Keratinocyte (primary cell): ENCODE measurements around the gene TEN1. TPM values are rescaled to one million over a fixed set of nuclear protein-coding genes. Genes with fewer than 3 reads are reported as not detected.

ENCODE experiments used
- DNase-seq: peaks from one replicate; pipeline ENCODE4 v3.0.0-alpha.2; 2011; ENCODE audit warnings: low read depth, missing footprints, low spot score
- FAIRE-seq: peaks from 2 replicates; lab custom pipeline; 2011; peaks lifted over from hg19 to GRCh38; lab: Jason Lieb, UNC
- H2AFZ ChIP-seq: 2 replicates; pipeline ENCODE4 v1.6.0; 2012; ENCODE audit warnings: low read length, control low read depth, inconsistent platforms; ENCODE audit not compliant: control insufficient read depth
- H3K27ac ChIP-seq: 2 replicates; pipeline ENCODE4 v1.5.1; 2011; ENCODE audit warnings: low read length; ENCODE audit not compliant: control insufficient read depth, insufficient read depth
- H3K27me3 ChIP-seq: 3 replicates; pipeline ENCODE4 v1.6.0; 2011; ENCODE audit warnings: low read length; ENCODE audit not compliant: control insufficient read depth, insufficient read depth; ENCODE audit errors: extremely low read depth
- H3K36me3 ChIP-seq, 2 experiments: 2 replicates in 1 of 2; 3 replicates in 1 of 2; pipeline ENCODE4 v1.5.1; 2011; ENCODE audit warnings: low read length in 2 of 2, mild to moderate bottlenecking in 1 of 2; ENCODE audit not compliant: control insufficient read depth in 2 of 2, insufficient read depth in 2 of 2; ENCODE audit errors: extremely low read depth in 1 of 2
- H3K4me1 ChIP-seq: 3 replicates; pipeline ENCODE4 v1.5.1; 2011; ENCODE audit warnings: low read length; ENCODE audit not compliant: control insufficient read depth, insufficient read depth; ENCODE audit errors: extremely low read depth
- H3K4me2 ChIP-seq: 3 replicates; pipeline ENCODE4 v1.6.0; 2011; ENCODE audit warnings: low read depth, low read length; ENCODE audit not compliant: control insufficient read depth, insufficient read depth; ENCODE audit errors: extremely low read depth
- H3K4me3 ChIP-seq, 3 experiments: fragments of 200-600 bp in 1 of 3; sonication (generic) in 1 of 3; 2 replicates in 2 of 3; 3 replicates in 1 of 3; pipeline ENCODE4 v1.5.1; 2011 to 2016; ENCODE audit warnings: low read length in 3 of 3, mild to moderate bottlenecking in 3 of 3, control low read depth in 2 of 3, inconsistent platforms in 1 of 3, low read depth in 1 of 3, mixed read lengths in 1 of 3, mixed run types in 1 of 3, moderate library complexity in 1 of 3; ENCODE audit not compliant: control insufficient read depth in 2 of 3, insufficient read depth in 2 of 3; ENCODE audit errors: extremely low read depth in 1 of 3
- H3K79me2 ChIP-seq: 2 replicates; pipeline ENCODE4 v1.6.0; 2012; ENCODE audit warnings: low read length; ENCODE audit not compliant: control insufficient read depth, insufficient read depth
- H3K9ac ChIP-seq: 3 replicates; pipeline ENCODE4 v1.6.0; 2011; ENCODE audit warnings: low read length; ENCODE audit not compliant: control insufficient read depth, insufficient read depth; ENCODE audit errors: extremely low read depth
- H3K9me1 ChIP-seq: 3 replicates; pipeline ENCODE4 v1.6.0; 2011; ENCODE audit warnings: low read length; ENCODE audit not compliant: control insufficient read depth, insufficient read depth; ENCODE audit errors: extremely low read depth
- H3K9me3 ChIP-seq: 2 replicates; pipeline ENCODE4 v1.5.1; 2012; ENCODE audit warnings: low read depth, low read length; ENCODE audit not compliant: control insufficient read depth
- H4K20me1 ChIP-seq: 3 replicates; pipeline ENCODE4 v1.6.0; 2011; ENCODE audit warnings: low read length; ENCODE audit not compliant: control insufficient read depth, insufficient read depth; ENCODE audit errors: extremely low read depth
- EZH2 ChIP-seq: IDR thresholded peaks from one replicate; pipeline ENCODE4 v1.6.1; 2012; ENCODE audit warnings: inconsistent platforms, mild to moderate bottlenecking, low read length, moderate library complexity
- dilution Hi-C: fragments of 300-500 bp; cut with MboI; formaldehyde crosslinking; loops from one replicate; pipeline ENCODE4 v1.7.0; 2020; ENCODE audit warnings: low sequenced_read_pairs; ENCODE audit not compliant: extremely low pct_ligation_motif_present
- polyA plus RNA-seq, 5 experiments: library from polyadenylated mRNA; depleted of rRNA in 3 of 5; stranded (reverse) in 3 of 5; stranded (forward) in 1 of 5; unstranded in 1 of 5; fragments of >200 nt; gene quantifications; 1 replicate in 1 of 5; 2 replicates in 3 of 5; 3 replicates in 1 of 5; pipeline versions ENCODE4 v1.2.1 to v1.2.3, GENCODE V29; 2011 to 2012; ENCODE audit warnings: missing spikeins in 2 of 5, low read depth in 1 of 5, low replicate concordance in 1 of 5
- TF ChIP-seq, protein P1 (sequence below), 3 experiments: IDR thresholded peaks in 1 of 3; conservative IDR thresholded peaks in 1 of 3; optimal IDR thresholded peaks in 1 of 3; 2 replicates in 2 of 3; 3 replicates in 1 of 3; pipeline versions ENCODE3 to v1.5.1; 2011; ENCODE audit warnings: low read length in 3 of 3, mild to moderate bottlenecking in 3 of 3, moderate library complexity in 2 of 3, control low read depth in 1 of 3, inconsistent platforms in 1 of 3; ENCODE audit not compliant: insufficient read depth in 2 of 3; ENCODE audit errors: extremely low read depth in 1 of 3

Gene TEN1
- polyA plus RNA-seq, 1 donor (not counting 4 experiments of a cell fraction or from before 2014, with no cell fraction given) = 11.7 TPM

DNA sequence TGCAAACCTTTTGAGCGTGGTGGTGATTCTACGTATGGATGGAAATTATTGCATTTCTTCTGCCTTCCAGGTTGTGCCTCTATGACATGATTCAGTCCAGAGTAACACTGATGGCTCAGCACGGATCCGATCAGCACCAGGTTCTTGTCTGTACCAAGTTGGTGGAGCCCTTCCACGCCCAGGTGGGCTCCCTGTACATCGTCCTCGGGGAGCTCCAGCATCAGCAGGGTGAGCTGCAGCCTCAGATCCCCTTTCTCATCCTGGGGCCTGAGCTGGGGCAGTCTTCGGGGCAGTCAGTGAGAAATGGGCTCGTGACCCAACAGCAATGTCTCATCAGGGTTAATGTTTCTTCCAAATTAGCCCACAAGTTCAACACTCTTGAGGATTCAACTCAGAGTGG, 12.4 kb downstream of the TEN1 start:
- H3K36me3 ChIP-seq = peaks cover 0 to 3% of the 10 kb centered on the region in 2 experiments
- H3K4me3 ChIP-seq = no peak overlapping the region
- H3K27ac ChIP-seq = no peak overlapping the region
- H4K20me1 ChIP-seq = no peaks in the 10 kb centered on the region
- DNase-seq (no peak), FAIRE-seq (no peak)
- TF ChIP-seq, protein P1, sequence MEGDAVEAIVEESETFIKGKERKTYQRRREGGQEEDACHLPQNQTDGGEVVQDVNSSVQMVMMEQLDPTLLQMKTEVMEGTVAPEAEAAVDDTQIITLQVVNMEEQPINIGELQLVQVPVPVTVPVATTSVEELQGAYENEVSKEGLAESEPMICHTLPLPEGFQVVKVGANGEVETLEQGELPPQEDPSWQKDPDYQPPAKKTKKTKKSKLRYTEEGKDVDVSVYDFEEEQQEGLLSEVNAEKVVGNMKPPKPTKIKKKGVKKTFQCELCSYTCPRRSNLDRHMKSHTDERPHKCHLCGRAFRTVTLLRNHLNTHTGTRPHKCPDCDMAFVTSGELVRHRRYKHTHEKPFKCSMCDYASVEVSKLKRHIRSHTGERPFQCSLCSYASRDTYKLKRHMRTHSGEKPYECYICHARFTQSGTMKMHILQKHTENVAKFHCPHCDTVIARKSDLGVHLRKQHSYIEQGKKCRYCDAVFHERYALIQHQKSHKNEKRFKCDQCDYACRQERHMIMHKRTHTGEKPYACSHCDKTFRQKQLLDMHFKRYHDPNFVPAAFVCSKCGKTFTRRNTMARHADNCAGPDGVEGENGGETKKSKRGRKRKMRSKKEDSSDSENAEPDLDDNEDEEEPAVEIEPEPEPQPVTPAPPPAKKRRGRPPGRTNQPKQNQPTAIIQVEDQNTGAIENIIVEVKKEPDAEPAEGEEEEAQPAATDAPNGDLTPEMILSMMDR (optimal IDR thresholded peaks at IDR 0.05 in 1 of 3, IDR thresholded peaks at IDR 0.05 in 1 of 3, conservative IDR thresholded peaks at IDR 0.05 in 1 of 3; ENCODE audit: extremely low read depth in 1 of 3, insufficient read depth in 2 of 3, low read length in 3 of 3) = no peak
- no peak for TF ChIP-seq EZH2
- dilution Hi-C loops = no loop called here
- H3K4me1 ChIP-seq = no peaks in the 10 kb centered on the region
- no peak overlapping the region for H2AFZ ChIP-seq
- H3K9ac ChIP-seq = no peak overlapping the region
- no peaks in the 10 kb centered on the region for H3K9me3 ChIP-seq
- no peaks in the 10 kb centered on the region for H3K27me3 ChIP-seq
- no peaks in the 10 kb centered on the region for H3K79me2 ChIP-seq
- H3K4me2 ChIP-seq = no peak overlapping the region
- no peaks in the 10 kb centered on the region for H3K9me1 ChIP-seq

- H3K9me3 ChIP-seq = no peaks in the 10 kb centered on the region
- H4K20me1 ChIP-seq = no peaks in the 10 kb centered on the region
- H3K4me2 ChIP-seq = no peak overlapping the region
- DNase-seq (no peak), FAIRE-seq (no peak)
- no peak overlapping the region for H2AFZ ChIP-seq
- H3K27me3 ChIP-seq = no peaks in the 10 kb centered on the region
- peaks cover 14% of the 10 kb centered on the region for H3K4me1 ChIP-seq
- no peak overlapping the region for H3K4me3 ChIP-seq
- TF ChIP-seq, protein P1 (optimal IDR thresholded peaks at IDR 0.05 in 1 of 3, IDR thresholded peaks at IDR 0.05 in 1 of 3, conservative IDR thresholded peaks at IDR 0.05 in 1 of 3; ENCODE audit: extremely low read depth in 1 of 3, insufficient read depth in 2 of 3, low read length in 3 of 3) = no peak
- TF ChIP-seq EZH2 = no peak
- peaks cover 2% of the 10 kb centered on the region for H3K9me1 ChIP-seq
- peaks cover 0 to 3% of the 10 kb centered on the region in 2 experiments for H3K36me3 ChIP-seq
- H3K9ac ChIP-seq = no peak overlapping the region
- H3K79me2 ChIP-seq = no peaks in the 10 kb centered on the region
- dilution Hi-C loops = no loop called here
- no peak overlapping the region for H3K27ac ChIP-seq
Measured at GRCh38 chr17:75994802-75995370, 15.8 kb downstream of the TEN1 start.
